GM19467 (cell line): Measurements from ENCODE around the gene NELFCD.
"Not testable (repeated sequence)": the region's sequence is repeated elsewhere in the genome, so short reads cannot be mapped to it uniquely, and the experiment has no call there.

ENCODE experiments used
- ATAC-seq: cut with Tn5 transposase; IDR thresholded peaks from one replicate; pipeline ENCODE4 v1.9.1; 2021; ENCODE audit warnings: mild to moderate bottlenecking, moderate library complexity; ENCODE audit not compliant: unreplicated experiment

The NELFCD gene, protein sequence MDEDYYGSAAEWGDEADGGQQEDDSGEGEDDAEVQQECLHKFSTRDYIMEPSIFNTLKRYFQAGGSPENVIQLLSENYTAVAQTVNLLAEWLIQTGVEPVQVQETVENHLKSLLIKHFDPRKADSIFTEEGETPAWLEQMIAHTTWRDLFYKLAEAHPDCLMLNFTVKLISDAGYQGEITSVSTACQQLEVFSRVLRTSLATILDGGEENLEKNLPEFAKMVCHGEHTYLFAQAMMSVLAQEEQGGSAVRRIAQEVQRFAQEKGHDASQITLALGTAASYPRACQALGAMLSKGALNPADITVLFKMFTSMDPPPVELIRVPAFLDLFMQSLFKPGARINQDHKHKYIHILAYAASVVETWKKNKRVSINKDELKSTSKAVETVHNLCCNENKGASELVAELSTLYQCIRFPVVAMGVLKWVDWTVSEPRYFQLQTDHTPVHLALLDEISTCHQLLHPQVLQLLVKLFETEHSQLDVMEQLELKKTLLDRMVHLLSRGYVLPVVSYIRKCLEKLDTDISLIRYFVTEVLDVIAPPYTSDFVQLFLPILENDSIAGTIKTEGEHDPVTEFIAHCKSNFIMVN

DNA sequence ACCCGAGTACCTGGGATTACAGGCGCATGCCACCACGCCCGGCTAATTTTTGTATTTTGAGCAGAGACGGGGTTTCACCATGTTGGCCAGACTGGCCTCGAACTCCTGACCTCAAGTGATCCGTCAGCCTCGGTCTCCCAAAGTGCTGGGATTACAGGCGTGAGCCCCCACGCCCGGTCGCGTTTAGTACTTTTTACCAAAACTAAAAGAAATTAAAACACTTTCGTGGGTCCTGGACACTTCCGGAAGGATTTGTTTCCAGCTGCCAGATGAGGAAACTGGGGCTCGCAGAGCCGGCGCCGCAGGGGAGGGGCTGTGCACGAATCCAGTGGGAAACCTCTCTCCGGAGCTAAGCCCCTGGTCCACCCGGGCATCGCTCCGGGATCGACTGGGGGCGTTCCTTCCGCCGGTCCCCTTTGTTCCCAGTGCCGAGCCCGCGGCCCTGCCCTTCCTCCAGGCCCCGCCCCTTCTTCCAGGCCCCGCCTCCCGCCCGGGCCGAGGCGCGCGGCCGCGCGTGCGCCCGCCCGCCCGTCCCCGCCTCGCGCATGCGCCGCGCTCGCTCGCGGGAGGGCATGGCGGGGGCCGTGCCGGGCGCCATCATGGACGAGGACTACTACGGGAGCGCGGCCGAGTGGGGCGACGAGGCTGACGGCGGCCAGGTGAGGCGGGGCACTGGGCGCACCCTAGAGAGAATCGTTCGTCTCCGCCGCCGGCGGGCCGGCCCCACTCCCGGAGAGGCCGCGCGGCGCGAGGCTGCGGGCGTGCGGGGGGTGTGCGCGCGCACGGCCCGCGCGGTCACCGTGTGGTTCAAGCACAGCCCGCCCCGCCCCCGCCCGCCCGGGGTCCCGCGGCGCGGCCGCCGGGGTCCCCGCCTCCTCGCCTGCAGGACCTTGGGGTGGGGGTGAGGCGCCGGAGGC, at the start of gene NELFCD:
Gene NELFCD (plus strand): TSS at position 546 of the 917 bp plus-strand sequence. CDS start 54 bp downstream, at position 600.
- peak; percentile 77 for ATAC-seq

DNA sequence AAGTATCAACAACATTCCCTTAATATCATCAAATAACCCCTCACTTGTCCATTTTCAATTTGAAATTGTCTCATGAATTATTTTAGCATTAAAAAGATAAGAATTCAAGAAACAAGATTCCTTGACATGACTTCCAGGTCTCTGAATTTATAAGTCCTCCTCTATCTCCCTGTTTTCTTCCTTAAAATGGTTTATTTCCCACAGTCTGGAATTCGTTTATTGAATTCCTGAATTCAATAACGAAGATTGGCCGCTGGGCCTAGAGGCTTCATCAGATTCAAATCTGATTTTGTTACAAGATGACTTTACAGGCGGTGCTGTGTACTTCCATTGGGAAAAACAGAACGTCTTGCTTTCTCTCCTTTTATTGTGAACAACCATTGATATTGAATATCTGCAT, 48.9 kb upstream of the NELFCD start:
- no peak for ATAC-seq

DNA sequence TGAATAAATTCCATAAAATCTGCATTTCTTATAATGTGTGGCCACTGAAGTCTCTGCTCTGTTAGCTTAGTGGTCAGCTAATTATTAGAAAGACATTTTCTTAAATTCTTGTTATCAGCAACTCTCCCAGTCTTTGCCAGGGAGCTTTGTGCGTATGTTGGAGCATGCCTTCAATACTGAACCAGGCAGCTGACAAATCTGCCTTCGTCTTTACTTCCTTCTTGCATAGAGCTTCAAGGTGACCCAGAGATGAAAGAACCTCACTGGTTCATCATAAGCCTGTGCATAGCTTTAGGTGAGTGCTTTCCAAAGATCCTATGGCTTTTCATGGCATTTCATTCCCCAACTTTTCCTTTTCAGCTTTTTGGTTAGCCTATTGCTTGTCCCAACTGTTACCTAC, 43.0 kb upstream of the NELFCD start:
- no peak for ATAC-seq

DNA sequence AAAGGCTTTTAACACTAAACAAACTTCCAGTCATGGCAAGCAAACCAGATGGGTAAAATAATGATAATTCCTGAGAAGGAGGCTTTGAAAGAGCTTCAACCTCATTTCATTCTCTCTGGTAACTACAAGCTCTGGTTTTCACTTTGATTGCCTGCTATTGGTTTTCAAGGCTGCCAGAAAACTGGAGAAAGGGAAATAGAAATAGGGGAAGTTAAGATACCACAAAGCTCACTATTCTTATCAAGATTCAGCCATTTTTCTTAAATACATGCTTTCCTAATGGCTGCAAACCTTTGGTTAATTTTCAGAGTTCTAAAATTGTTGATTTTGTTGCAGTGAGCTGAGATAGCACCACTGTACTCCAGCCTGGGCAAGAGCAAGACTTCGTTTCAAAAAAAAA, 42.5 kb upstream of the NELFCD start:
- no peak for ATAC-seq

DNA sequence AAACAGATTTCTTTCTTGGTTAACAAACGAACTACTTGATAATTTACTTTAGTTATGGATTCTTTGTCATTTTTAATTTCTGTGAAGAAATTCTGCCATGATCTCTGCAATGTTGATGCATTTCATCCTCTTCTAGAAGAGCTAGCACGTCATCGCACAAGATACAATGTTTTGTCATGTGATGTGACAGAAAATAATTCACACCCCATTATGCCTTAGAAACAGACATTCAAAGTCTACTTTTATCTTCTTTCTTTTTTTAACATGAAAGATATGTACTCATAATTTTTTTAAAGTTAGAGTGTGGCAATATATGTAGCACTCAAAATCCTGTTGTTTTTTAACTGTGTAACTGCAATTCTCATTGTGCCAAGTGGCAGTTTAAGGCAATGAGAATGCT, 39.6 kb upstream of the NELFCD start:
- no peak for ATAC-seq

DNA sequence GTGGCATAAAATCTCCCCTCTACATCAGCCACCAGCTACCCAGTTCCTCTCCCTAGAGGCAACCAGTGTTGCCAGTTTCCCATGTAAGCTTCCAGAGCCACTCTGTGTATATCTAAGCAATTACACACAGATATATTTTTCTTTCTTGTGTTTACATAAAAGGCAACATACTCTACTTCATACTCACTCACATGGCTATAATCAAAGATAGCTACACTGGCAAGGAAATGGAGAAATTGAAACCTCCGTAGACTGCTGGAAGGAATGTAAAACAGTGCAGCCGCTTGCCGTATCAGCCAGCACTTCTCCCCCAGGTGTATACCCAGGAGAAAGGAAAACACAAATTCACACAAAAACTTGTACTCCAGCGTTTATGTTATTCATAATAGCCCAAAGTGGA, 38.5 kb upstream of the NELFCD start:
- no peak for ATAC-seq

DNA sequence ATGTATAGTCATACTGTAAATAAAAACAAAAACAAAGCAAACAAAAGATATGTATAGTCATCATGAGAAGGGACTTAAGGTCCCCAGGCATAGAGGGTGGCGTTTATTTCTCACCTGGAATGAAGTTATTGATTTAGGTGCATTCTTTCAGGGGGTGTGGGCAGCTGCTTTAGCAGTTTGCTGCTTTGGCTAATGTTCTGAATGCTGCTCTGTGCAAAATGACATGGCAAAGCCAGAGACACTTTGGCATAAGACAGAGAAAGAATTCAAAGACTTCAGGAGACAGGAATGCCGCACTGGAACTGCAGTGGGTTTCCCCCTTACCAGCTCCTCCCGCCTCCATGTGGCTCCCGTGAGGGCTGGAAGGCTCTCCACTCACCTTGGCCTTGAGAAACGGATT, 36.4 kb upstream of the NELFCD start:
- no peak for ATAC-seq

DNA sequence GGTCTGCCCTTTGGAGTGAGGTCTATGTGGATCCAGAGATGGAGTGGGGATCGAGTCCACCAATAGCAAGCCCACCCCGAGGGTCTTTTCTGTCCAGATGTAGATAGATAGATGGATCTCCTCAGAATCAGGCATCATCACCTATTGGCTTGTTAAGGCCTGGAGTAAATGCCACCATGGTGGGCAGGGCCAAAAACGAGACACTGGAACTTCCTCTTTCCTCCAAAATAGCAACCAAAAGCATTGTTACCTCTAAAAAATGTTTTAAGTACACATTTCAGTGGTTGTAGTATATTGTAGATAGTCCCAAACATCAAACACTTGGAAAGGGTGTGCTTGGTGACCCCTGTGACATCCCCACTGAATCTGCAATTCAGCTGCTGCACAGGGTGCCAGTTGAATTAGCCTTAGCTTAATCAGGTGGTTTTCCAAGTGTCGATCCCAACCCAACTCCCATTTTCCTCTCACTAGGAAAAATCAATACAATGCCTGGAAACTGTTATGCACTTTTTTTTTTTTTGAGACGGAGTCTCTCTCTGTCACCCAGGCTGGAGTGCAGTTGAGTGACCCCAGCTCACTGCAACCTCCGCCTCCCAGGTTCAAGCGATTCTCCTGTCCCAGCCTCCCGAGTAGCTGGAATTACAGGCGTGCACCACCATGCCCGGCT, 35.0 kb upstream of the NELFCD start:
- no peak for ATAC-seq

DNA sequence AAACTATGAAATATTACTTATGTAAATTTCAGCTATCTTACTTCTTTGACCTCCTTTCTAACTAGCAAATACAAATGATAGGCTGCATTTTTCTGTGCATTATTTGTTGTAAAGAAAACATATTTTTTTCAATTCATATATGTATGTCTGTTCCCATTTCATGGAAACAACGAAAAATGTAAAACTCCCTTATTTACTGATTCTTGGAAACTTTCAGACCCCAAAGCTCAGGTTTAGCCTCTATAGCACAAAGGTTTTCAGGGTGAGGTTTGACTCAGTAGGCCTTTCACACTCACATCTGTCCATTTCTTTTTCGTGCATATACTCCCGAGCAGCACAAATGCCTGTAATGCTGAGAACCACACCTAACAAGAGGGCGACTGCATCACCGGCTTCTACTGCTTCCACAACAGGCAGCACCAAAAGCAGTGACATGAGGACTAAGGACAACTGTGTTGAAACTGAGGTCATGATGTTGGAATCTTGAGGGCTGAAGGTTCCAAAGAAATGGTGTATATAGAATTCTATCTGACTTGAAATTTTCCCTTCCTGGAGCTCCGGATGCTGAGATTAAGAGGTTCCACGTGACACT, 33.2 kb upstream of the NELFCD start:
- ATAC-seq, result not testable (repeated sequence)

DNA sequence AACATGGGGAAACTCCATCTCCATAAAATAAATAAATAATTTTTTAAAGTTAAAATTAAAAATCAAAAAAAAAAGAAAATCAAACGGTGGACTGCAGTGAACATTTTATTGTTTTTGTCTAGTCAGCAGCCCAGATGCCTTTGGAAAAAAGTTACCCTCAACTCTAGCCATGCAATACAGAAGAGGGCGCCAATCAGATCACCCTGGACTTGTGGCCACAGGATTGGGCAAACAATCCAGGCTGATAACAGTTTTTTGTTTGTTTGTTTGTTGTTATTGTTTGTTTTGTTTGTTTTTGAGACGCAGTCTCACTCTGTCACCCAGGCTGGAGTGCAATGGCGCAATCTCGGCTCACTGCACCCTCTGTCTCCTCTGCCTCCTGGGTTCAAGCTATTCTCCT, 30.5 kb upstream of the NELFCD start:
- no peak for ATAC-seq

DNA sequence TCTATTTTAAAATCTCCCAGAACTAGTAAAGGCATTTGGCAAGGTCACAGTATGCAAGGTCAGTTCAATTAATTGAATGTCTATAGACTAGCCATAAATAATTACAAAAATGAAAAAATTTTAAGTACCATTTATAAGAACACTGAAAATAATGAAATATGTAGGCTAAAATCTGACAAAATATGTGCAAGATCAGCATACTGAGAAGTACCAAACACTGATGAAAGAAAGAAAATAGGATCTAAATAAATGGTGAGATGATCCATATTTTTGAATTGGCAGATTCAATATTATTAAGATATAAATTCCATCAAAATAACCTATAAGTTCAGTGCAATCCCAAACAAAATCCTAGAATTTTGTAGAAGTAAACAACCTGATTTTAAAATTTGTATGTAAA, 28.0 kb upstream of the NELFCD start:
- no peak for ATAC-seq

DNA sequence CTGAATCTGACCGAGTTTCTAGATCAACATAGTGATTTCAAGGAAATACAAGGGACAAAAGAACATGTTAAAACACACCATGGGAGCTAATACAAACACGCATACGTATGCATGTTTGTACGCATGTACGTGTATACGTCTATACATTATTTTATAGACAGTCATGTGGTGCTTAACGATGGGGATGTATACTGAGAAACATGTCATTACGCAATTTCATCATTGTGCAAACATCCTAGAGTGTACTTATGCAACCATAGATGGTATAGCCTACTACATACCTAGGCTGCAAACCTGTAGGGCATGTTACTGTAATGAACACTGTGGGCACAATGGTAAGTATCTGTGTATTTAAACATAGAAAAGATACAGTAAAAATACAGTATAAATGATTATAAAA, 25.0 kb upstream of the NELFCD start:
- ATAC-seq, result no peak

DNA sequence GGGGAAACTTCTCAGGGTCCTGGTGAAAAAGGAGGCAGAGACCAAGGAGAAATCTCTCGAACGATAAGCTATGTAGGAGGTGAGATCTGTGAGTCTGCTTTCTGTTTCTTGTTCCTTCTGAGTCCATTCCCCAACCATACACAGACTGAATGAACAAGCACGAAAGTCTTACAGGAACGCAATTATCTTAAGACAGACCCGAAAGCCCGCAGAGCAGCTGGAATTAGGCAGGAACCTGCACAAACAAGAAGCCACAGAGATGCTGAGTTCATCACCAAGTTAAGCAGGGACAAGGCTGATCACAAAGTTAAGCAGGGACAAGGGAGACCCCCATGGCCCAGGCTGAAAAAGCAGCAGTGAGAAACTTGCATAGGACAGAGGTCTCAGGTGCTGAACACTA, 21.4 kb upstream of the NELFCD start:
- ATAC-seq, result no peak

DNA sequence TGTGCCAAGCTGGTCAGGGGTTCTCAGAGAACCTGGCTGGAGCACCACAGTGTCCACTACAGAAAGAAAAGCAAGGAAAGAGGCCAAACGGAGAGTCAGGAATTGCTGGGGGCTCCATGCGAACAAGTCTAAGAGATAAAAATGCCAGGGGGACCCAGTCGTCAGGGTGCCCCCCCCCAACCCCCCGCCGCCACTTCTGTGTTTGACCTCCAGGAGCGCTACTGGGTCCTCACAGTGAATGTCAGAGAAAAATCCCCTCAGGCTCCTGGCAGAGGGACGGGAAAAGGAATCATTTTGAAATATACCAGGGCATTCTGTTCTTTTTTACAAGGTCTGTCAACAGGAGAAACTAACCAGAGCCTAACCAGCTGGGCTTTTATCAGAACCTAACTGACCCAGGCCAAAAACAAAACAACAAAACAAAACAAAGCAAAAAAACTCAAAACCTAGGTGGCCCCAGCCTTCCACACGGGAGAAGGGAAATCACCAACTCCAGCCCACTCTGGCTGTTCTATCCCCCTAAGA, 17.9 kb upstream of the NELFCD start:
- ATAC-seq, result no peak

DNA sequence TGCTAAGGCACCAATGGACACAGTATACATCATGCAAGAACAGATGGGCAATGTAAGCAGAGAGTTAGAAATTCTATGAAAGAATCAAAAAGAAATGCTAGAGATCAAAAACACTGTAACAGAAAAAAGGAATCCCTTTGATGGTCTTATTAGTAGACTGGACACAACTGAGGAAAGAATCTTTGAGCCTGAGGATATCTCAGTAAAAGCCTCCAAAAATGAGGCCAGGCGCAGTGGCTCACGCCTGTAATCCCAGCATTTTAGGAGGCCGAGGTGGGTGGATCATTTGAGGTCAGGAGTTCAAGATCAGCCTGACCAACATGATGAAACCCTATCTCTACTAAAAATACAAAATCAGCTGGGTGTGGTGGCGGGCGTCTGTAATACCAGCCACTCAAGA, 17.1 kb upstream of the NELFCD start:
- ATAC-seq, result not testable (repeated sequence)

DNA sequence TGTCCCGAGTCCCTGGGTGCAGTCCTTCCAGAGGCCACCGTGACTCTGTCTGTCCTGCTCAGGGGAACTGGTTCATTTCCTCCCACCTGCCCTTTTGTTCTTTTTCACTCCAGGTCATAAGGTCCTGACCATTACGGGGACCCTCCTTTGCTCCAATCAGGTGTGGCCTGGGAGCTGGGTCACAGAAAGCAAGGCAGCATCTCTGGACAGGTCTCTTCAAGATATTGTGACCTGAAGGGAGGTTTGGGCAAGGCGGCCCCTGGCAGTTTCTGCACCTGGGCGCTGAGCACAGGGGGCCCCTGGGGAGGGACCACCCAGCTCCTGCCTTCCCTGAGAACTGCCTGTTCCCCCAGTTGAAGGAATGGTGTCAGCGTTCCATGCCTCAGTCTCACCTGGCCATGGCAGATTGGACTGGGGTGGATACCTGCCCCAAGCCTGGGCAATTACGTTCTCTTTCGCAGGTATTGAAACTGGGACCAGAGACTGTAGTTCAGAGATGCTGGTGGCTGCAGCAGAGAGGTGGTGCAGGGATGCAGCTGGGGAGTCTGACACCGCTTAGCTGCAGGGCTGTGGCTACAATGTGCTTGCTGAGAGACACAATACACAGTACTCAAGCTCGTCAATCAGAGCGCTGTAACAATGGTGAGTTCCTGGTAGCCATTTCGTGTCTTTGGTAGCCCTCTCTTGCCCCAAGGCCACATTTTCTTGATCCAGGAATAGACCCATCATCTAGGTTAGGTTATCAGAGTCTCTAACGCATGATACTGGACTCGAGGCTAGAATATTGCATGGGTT, 15.6 kb upstream of the NELFCD start:
- ATAC-seq, result no peak

DNA sequence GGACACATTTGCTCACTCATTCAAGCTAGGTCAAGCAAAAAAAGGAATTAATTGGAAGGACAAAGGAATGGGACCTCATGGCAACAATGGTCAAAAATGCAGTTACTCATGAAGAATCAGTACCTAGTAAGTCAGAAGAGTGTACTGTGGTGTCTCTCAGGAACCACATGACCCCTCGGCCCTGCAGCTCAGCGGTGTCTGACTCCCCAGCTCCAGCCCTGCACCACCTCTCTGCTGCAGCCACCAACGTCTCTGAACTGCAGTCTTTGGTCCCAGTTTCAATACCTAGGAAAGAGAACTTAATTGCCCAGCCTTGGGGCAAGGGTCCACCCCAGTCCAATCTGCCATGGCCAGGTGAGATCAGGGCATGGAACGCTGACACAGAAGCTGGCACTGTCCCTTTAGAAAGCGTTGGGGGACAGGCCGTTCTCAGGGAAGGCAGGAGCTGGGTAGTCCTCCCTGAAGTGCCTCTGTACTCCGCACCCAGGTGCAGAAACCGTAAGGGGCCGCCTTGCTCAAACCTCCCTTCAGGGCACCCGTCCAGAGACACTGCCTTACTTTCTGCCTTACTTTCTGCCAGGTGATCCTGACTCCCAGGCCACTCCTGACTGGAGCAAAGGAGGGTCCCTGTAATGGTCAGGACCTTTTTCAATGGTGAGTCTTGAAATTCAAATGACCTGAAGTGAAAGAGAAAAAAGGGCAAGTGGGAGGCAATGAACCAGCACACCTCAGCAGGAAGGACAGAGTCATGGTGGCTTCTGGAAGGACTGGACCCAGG, 13.2 kb upstream of the NELFCD start:
- ATAC-seq, result no peak

DNA sequence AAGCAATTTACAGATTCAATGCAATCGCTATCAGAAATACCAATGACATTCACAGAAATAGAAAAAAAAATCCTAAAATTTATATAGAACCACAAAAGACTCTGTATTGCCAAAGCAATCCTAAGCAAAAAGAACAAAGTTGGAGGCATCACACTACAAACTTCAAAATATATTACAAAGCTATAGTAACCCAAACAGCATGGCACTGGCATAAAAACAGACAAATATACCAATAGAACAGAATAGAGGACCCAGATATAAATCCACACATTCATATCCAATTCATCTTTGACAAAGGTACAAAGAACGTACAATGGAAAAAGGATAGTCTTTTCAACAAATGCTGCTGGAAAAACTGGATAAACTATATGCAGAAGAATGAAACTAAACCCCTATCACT, 11.6 kb upstream of the NELFCD start:
- ATAC-seq, result no peak

DNA sequence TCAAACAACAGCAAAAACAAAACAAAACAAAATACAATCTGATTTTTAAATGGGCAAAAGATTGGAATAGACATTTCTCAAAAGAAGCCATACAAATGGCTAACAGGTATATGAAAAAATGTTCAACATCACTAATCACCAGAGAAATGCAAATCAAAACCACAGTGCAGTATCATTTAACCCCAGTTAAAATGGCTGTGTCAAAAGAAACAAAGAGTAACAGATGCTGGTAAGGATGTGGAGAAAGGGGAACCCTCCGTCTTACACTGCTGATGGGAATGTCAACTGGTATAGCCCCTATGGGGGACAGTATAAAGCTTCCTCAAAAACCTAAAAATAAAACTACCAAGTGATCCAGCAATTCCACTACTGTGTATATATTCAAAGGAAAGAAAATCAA, 10.9 kb upstream of the NELFCD start:
- ATAC-seq, result no peak
